Measurements from ENCODE around the gene FUCA1. TPM values are rescaled to one million over a fixed set of nuclear protein-coding genes. Genes with fewer than 3 reads are reported as not detected.
A peak's percentile ranks its signal among the peaks of the same experiment; 100 is the strongest.

FUCA1 gene
- total and polyA plus RNA-seq, 10 of the 15 experiments (the other 5 are each of a cell fraction or from before 2014, with no cell fraction given) = 33.3 to 117 (median 52.6) TPM

DNA sequence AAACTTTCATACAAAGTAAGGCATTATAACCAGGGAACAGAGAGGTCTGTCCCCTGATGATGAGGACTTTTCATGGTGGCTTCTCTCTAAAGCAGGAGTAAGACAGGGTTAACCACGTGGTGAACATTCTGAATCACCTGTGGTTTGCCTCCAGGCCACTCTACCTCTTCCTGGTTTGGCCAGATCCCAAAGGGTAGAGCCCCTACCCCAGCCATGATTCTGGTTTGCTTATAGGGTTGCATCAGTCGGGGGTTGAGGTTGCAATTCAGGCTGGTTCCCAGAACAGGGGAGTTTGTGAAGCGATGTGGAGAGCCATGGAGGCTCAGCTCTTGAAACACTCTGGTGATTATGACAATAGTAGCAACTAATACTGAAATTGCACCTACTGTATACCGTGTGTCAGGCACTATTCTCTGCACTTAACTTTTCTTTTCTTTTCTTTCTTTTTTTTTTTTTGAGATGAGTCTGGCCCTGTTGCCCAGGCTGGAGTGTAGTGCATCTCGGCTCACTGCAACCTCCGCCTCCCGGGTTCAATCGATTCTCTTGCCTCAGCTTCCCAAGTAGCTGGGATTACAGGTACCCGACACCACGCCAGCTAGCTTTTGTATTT is 36.8 kb upstream of the FUCA1 start (continued):
- TF ChIP-seq, protein P1, sequence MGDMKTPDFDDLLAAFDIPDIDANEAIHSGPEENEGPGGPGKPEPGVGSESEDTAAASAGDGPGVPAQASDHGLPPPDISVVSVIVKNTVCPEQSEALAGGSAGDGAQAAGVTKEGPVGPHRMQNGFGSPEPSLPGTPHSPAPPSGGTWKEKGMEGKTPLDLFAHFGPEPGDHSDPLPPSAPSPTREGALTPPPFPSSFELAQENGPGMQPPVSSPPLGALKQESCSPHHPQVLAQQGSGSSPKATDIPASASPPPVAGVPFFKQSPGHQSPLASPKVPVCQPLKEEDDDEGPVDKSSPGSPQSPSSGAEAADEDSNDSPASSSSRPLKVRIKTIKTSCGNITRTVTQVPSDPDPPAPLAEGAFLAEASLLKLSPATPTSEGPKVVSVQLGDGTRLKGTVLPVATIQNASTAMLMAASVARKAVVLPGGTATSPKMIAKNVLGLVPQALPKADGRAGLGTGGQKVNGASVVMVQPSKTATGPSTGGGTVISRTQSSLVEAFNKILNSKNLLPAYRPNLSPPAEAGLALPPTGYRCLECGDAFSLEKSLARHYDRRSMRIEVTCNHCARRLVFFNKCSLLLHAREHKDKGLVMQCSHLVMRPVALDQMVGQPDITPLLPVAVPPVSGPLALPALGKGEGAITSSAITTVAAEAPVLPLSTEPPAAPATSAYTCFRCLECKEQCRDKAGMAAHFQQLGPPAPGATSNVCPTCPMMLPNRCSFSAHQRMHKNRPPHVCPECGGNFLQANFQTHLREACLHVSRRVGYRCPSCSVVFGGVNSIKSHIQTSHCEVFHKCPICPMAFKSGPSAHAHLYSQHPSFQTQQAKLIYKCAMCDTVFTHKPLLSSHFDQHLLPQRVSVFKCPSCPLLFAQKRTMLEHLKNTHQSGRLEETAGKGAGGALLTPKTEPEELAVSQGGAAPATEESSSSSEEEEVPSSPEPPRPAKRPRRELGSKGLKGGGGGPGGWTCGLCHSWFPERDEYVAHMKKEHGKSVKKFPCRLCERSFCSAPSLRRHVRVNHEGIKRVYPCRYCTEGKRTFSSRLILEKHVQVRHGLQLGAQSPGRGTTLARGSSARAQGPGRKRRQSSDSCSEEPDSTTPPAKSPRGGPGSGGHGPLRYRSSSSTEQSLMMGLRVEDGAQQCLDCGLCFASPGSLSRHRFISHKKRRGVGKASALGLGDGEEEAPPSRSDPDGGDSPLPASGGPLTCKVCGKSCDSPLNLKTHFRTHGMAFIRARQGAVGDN (IDR thresholded peaks at IDR 0.05) = 0 out of 2 replicates have a peak, but pooled peaks have one; percentile 33
- TF ChIP-seq MTA2 (IDR thresholded peaks at IDR 0.05; ENCODE audit: low read depth) = peak; percentile 80
- peak; percentile 40 for TF ChIP-seq MEF2B (IDR thresholded peaks at IDR 0.05; ENCODE audit: partially characterized antibody, poor library complexity, severe bottlenecking)
- TF ChIP-seq IKZF1 (conservative IDR thresholded peaks at IDR 0.05) = peak; percentile 76
- TF ChIP-seq YY1 (IDR thresholded peaks at IDR 0.05; ENCODE audit: low read depth, low read length) = peak; percentile 48
- TF ChIP-seq, protein P2, sequence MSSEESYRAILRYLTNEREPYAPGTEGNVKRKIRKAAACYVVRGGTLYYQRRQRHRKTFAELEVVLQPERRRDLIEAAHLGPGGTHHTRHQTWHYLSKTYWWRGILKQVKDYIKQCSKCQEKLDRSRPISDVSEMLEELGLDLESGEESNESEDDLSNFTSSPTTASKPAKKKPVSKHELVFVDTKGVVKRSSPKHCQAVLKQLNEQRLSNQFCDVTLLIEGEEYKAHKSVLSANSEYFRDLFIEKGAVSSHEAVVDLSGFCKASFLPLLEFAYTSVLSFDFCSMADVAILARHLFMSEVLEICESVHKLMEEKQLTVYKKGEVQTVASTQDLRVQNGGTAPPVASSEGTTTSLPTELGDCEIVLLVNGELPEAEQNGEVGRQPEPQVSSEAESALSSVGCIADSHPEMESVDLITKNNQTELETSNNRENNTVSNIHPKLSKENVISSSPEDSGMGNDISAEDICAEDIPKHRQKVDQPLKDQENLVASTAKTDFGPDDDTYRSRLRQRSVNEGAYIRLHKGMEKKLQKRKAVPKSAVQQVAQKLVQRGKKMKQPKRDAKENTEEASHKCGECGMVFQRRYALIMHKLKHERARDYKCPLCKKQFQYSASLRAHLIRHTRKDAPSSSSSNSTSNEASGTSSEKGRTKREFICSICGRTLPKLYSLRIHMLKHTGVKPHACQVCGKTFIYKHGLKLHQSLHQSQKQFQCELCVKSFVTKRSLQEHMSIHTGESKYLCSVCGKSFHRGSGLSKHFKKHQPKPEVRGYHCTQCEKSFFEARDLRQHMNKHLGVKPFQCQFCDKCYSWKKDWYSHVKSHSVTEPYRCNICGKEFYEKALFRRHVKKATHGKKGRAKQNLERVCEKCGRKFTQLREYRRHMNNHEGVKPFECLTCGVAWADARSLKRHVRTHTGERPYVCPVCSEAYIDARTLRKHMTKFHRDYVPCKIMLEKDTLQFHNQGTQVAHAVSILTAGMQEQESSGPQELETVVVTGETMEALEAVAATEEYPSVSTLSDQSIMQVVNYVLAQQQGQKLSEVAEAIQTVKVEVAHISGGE (CRISPR knock-in tag; IDR thresholded peaks at IDR 0.05) = no peak
- TF ChIP-seq, protein P3, sequence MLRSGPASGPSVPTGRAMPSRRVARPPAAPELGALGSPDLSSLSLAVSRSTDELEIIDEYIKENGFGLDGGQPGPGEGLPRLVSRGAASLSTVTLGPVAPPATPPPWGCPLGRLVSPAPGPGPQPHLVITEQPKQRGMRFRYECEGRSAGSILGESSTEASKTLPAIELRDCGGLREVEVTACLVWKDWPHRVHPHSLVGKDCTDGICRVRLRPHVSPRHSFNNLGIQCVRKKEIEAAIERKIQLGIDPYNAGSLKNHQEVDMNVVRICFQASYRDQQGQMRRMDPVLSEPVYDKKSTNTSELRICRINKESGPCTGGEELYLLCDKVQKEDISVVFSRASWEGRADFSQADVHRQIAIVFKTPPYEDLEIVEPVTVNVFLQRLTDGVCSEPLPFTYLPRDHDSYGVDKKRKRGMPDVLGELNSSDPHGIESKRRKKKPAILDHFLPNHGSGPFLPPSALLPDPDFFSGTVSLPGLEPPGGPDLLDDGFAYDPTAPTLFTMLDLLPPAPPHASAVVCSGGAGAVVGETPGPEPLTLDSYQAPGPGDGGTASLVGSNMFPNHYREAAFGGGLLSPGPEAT (IDR thresholded peaks at IDR 0.05; ENCODE audit: low read depth) = peak; percentile 74; the same call in 1 of the 2 replicates
- TF ChIP-seq DPF2 (IDR thresholded peaks at IDR 0.05) = peak; percentile 55; the same call in 1 of the 2 replicates
- peak; percentile 50 for TF ChIP-seq SMAD1 (IDR thresholded peaks at IDR 0.05; ENCODE audit: low read depth, partially characterized antibody)
- 0 out of 2 replicates have a peak, but pooled peaks have one; percentile 14 for TF ChIP-seq TCF12 (IDR thresholded peaks at IDR 0.05; ENCODE audit: low read depth, low read length)
- peak; percentile 44; the same call in 1 of the 2 replicates for TF ChIP-seq BACH1 (IDR thresholded peaks at IDR 0.05; ENCODE audit: borderline replicate concordance)
- peak; percentile 50 for TF ChIP-seq BCL11A (IDR thresholded peaks at IDR 0.05; ENCODE audit: low read depth, low read length)
- TF ChIP-seq KDM1A (IDR thresholded peaks at IDR 0.05; ENCODE audit: borderline replicate concordance) = no peak
- peak; percentile 10; the same call in 1 of the 2 replicates for TF ChIP-seq TCF3 (IDR thresholded peaks at IDR 0.05; ENCODE audit: borderline replicate concordance, insufficient read depth, low read depth, low read length)
- TF ChIP-seq SPI1 (IDR thresholded peaks at IDR 0.05; ENCODE audit: borderline replicate concordance, insufficient read depth, low read depth, low read length) = peak; percentile 21; the same call in 1 of the 2 replicates
- peak in 1 of 2 experiments; percentile 55; a peak in 1 of 4 replicates for TF ChIP-seq BHLHE40 (IDR thresholded peaks at IDR 0.05; ENCODE audit: borderline replicate concordance in 1 of 2, low read depth in 2 of 2, low read length in 1 of 2)
